Fibroblast of the aortic adventitia (primary cell): ENCODE results near the gene GNB1. TPM values are rescaled to one million over a fixed set of nuclear protein-coding genes. Genes with fewer than 3 reads are reported as not detected.

Experiments used
- DNase-seq: peaks from one replicate; pipeline ENCODE4 v3.0.0-alpha.2; 2010; ENCODE audit warnings: low read depth
- H3K4me3 ChIP-seq: 2 replicates; pipeline ENCODE4 v1.5.1; 2011; ENCODE audit warnings: low read depth, mild to moderate bottlenecking, control low read depth, low read length, moderate library complexity
- CTCF ChIP-seq: IDR thresholded peaks from 2 replicates; pipeline ENCODE4 v1.5.1; 2011; ENCODE audit warnings: mild to moderate bottlenecking, low read length, control low read depth, inconsistent platforms; ENCODE audit not compliant: insufficient read depth
- total RNA-seq: library from RNA; depleted of rRNA; stranded (reverse); fragments of >200 nt; gene quantifications from 2 replicates; pipeline ENCODE4 v1.2.3, GENCODE V29; 2012; ENCODE audit warnings: low replicate concordance

The GNB1 gene
- total RNA-seq, 1 donor = 108 TPM

- no peak for TF ChIP-seq CTCF
- DNase-seq = no peak
- H3K4me3 ChIP-seq = peak within 1 kb of the TSS; percentile 54
Measured at GRCh38 chr1:1918901-1919303, 28.0 kb upstream of the GNB1 start, which contains the start of gene TMEM52. Gene TMEM52 (minus strand): TSS chr1:1919279. CDS start chr1:1919265, 14 bp downstream.

- DNase-seq = no peak
- H3K4me3 ChIP-seq = peak overlapping the region; percentile 54
- TF ChIP-seq CTCF = no peak
Measured at GRCh38 chr1:1917995-1918900, 27.4 kb upstream of the GNB1 start.

GRCh38 chr1:1917304-1917976 lies 26.6 kb upstream of the GNB1 start:
- H3K4me3 ChIP-seq = no peak overlapping the region
- DNase-seq = no peak
- TF ChIP-seq CTCF = no peak

- no peak overlapping the region for H3K4me3 ChIP-seq
- no peak for TF ChIP-seq CTCF
- DNase-seq = no peak
Measured at GRCh38 chr1:1916851-1917251, 26.0 kb upstream of the GNB1 start.

- TF ChIP-seq CTCF = no peak
- no peak for DNase-seq
- no peak overlapping the region for H3K4me3 ChIP-seq
Measured at GRCh38 chr1:1915911-1916840, 25.3 kb upstream of the GNB1 start.

- no peak within 1 kb of the TSS for H3K4me3 ChIP-seq
- no peak for DNase-seq
- TF ChIP-seq CTCF = no peak
Measured at GRCh38 chr1:1914971-1915692, 24.2 kb upstream of the GNB1 start, which contains the start of gene CALML6. Gene CALML6 (plus strand): TSS chr1:1915260. CDS start chr1:1915281, 21 bp downstream.
